Camera-type eye (tissue), 1 donor: Measurements from ENCODE around the gene SLCO1B3. TPM values are rescaled to one million over a fixed set of nuclear protein-coding genes. Genes with fewer than 3 reads are reported as not detected.

ENCODE experiments used
- total RNA-seq: library from RNA; depleted of rRNA; stranded (reverse); fragments of >200 nt; gene quantifications from one replicate; pipeline ENCODE4 v1.2.3, GENCODE V29; 2014

Gene SLCO1B3, protein sequence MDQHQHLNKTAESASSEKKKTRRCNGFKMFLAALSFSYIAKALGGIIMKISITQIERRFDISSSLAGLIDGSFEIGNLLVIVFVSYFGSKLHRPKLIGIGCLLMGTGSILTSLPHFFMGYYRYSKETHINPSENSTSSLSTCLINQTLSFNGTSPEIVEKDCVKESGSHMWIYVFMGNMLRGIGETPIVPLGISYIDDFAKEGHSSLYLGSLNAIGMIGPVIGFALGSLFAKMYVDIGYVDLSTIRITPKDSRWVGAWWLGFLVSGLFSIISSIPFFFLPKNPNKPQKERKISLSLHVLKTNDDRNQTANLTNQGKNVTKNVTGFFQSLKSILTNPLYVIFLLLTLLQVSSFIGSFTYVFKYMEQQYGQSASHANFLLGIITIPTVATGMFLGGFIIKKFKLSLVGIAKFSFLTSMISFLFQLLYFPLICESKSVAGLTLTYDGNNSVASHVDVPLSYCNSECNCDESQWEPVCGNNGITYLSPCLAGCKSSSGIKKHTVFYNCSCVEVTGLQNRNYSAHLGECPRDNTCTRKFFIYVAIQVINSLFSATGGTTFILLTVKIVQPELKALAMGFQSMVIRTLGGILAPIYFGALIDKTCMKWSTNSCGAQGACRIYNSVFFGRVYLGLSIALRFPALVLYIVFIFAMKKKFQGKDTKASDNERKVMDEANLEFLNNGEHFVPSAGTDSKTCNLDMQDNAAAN
- total RNA-seq = not detected

DNA sequence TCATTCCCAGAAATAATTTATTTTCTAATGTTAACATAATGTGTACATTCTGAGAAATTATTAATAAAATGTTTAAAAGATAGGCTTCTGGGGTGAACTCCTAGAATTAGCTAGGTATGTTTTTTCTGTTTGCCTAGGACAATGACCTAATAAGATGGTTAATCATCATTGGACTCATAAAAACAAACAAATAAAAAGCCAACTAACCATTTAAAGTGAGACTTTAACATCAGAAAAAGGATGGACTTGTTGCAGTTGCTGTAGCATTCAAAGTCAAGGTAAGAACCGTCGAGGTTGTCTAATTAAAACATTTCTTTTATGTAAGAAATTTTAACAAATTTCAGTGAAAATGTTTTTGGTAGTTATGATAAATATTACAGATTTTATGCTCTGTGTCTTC lies at the start of gene SLCO1B3:
Gene SLCO1B3 (plus strand): TSS at position 219 of the 400 bp plus-strand sequence. CDS start 5,034 bp downstream, outside the sequence.

Other genes starting within 250 kb of the SLCO1B3 start
- gene SLCO1C1, start 115.4 kb upstream of the SLCO1B3 start, total RNA-seq = 8.8 TPM